HEK293T (cell line): ENCODE data around the gene JPH2.

Experiments
- CTCF ChIA-PET: fragments of 350-600 bp; formaldehyde crosslinking; extraction: SDS; loops from one replicate; lab custom pipeline; 2021; ENCODE audit warnings: antibody characterized with exemption, inconsistent platforms; lab: Yijun Ruan, JAX
- POLR2A ChIA-PET: fragments of 350-600 bp; formaldehyde crosslinking; extraction: SDS; loops from one replicate; lab custom pipeline; 2020; ENCODE audit warnings: antibody characterized with exemption, inconsistent platforms; lab: Yijun Ruan, JAX
- DNase-seq: peaks from one replicate; pipeline ENCODE4 v3.0.0; 2012; ENCODE audit warnings: mixed read lengths; ENCODE audit errors: extremely low spot score
- ARNT ChIP-seq: fragments of 450-650 bp; IDR thresholded peaks from 2 replicates; pipeline ENCODE4 v1.6.1; 2017; ENCODE audit warnings: mild to moderate bottlenecking
- BHLHE40 ChIP-seq: fragments of 450-650 bp; IDR thresholded peaks from 2 replicates; pipeline ENCODE4 v1.6.1; 2016; ENCODE audit warnings: mild to moderate bottlenecking, moderate library complexity, borderline replicate concordance
- CTBP1 ChIP-seq: fragments of 450-650 bp; IDR thresholded peaks from 2 replicates; pipeline ENCODE4 v1.6.1; 2016; ENCODE audit warnings: borderline replicate concordance
- ELF4 ChIP-seq: fragments of 450-650 bp; IDR thresholded peaks from 2 replicates; pipeline ENCODE4 v1.6.1; 2017; ENCODE audit warnings: antibody characterized with exemption
- FOXA1 ChIP-seq: fragments of 450-650 bp; IDR thresholded peaks from 2 replicates; pipeline ENCODE4 v1.6.1; 2016; ENCODE audit warnings: mild to moderate bottlenecking
- FOXK2 ChIP-seq: fragments of 450-650 bp; IDR thresholded peaks from 2 replicates; pipeline ENCODE4 v1.6.1; 2016; ENCODE audit warnings: mild to moderate bottlenecking
- FOXM1 ChIP-seq: fragments of 450-650 bp; IDR thresholded peaks from 2 replicates; pipeline ENCODE4 v1.6.1; 2017; ENCODE audit warnings: mild to moderate bottlenecking, borderline replicate concordance
- HDGF ChIP-seq: fragments of 450-650 bp; IDR thresholded peaks from 2 replicates; pipeline ENCODE4 v1.6.1; 2017; ENCODE audit warnings: antibody characterized with exemption, borderline replicate concordance
- L3MBTL2 ChIP-seq: fragments of 450-650 bp; conservative IDR thresholded peaks from 2 replicates; pipeline ENCODE4 v1.6.1; 2016; ENCODE audit warnings: mild to moderate bottlenecking
- LEF1 ChIP-seq: fragments of 450-650 bp; IDR thresholded peaks from 2 replicates; pipeline ENCODE4 v1.6.1; 2017; ENCODE audit warnings: mild to moderate bottlenecking, borderline replicate concordance
- NFRKB ChIP-seq: fragments of 450-650 bp; IDR thresholded peaks from 2 replicates; pipeline ENCODE4 v1.6.1; 2016; ENCODE audit warnings: mild to moderate bottlenecking, moderate library complexity
- SP1 ChIP-seq: fragments of 450-650 bp; IDR thresholded peaks from 2 replicates; pipeline ENCODE4 v1.6.1; 2017
- SUZ12 ChIP-seq: fragments of 450-650 bp; IDR thresholded peaks from 2 replicates; pipeline ENCODE4 v1.6.1; 2016; ENCODE audit warnings: mild to moderate bottlenecking
- TARDBP ChIP-seq: fragments of 450-650 bp; IDR thresholded peaks from 2 replicates; pipeline ENCODE4 v1.6.1; 2016
- ZNF384 ChIP-seq: fragments of 450-650 bp; IDR thresholded peaks from 2 replicates; pipeline ENCODE4 v1.6.1; 2016
- TF ChIP-seq, protein P1 (sequence below): fragments of 450-650 bp; IDR thresholded peaks from 2 replicates; pipeline ENCODE4 v1.6.1; 2016

The JPH2 gene

DNA sequence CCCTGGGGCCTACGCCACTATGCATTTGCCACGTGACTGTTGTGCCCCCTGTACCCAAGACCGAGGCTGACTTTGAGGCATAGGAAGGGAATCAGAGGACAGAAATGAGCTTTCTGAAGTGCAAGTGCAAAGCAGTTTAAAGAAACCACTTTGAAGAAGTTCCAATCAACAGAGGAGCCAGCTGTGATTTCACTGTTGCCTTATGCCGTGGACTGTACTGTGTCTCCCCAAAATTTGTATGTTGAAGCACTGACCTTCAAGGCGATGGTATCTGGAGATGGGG is 111.1 kb downstream of the JPH2 start:
- ChIA-PET CTCF (no interaction called here), POLR2A (no interaction called here)
- TF ChIP-seq HDGF (no peak), SP1 (no peak), SUZ12 (no peak), ZNF384 (no peak), CTBP1 (no peak), ELF4 (no peak), FOXK2 (no peak), BHLHE40 (no peak), NFRKB (no peak), L3MBTL2 (no peak), FOXA1 (no peak)
- TF ChIP-seq, protein P1, sequence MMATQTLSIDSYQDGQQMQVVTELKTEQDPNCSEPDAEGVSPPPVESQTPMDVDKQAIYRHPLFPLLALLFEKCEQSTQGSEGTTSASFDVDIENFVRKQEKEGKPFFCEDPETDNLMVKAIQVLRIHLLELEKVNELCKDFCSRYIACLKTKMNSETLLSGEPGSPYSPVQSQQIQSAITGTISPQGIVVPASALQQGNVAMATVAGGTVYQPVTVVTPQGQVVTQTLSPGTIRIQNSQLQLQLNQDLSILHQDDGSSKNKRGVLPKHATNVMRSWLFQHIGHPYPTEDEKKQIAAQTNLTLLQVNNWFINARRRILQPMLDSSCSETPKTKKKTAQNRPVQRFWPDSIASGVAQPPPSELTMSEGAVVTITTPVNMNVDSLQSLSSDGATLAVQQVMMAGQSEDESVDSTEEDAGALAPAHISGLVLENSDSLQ: no peak
- DNase-seq: no peak

DNA sequence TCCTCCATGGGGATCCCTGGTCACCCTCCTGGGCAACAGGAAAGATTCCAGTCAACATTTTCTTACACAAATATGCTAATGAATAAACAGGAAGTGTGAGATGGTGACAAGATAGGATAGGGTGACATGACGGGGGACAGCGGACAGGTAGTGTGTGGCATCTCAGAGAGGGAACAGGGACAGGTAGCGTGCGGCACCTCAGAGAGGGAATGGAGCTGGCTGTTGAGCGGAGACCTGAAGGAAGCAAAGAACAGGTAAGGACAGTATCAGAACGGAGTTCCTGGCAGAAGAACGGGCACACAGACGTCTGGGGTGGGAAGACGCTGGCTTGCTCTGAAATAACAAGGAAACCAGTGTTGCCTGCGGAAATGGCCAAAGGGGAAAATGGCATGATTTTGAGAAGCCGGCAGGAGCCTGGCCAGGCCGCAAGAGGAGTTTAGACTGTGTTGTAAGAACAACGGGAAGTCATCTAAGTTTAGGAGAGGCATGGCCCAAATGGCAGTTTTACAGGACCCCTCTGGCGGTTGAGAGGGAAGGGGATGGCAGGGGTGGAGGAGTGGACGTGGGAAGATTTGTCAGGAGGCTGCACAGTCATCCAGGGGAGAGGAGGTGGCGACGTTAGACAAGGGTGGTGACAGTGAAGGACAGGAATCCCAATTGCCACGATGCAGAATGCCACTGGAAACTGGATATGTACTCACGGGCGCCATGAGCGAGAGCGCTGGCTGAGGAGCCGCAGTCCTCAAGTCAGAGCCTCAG is 111.6 kb downstream of the JPH2 start:
- ChIA-PET CTCF (no interaction called here), POLR2A (no interaction called here)
- TF ChIP-seq ZNF384 (no peak), HDGF (no peak), FOXK2 (no peak), CTBP1 (no peak), LEF1 (no peak), BHLHE40 (no peak), FOXA1 (no peak), NFRKB (no peak), TARDBP (no peak), ELF4 (no peak), L3MBTL2 (no peak), ARNT (no peak), SUZ12 (no peak)
- TF ChIP-seq, protein P1: no peak
- DNase-seq: no peak

DNA sequence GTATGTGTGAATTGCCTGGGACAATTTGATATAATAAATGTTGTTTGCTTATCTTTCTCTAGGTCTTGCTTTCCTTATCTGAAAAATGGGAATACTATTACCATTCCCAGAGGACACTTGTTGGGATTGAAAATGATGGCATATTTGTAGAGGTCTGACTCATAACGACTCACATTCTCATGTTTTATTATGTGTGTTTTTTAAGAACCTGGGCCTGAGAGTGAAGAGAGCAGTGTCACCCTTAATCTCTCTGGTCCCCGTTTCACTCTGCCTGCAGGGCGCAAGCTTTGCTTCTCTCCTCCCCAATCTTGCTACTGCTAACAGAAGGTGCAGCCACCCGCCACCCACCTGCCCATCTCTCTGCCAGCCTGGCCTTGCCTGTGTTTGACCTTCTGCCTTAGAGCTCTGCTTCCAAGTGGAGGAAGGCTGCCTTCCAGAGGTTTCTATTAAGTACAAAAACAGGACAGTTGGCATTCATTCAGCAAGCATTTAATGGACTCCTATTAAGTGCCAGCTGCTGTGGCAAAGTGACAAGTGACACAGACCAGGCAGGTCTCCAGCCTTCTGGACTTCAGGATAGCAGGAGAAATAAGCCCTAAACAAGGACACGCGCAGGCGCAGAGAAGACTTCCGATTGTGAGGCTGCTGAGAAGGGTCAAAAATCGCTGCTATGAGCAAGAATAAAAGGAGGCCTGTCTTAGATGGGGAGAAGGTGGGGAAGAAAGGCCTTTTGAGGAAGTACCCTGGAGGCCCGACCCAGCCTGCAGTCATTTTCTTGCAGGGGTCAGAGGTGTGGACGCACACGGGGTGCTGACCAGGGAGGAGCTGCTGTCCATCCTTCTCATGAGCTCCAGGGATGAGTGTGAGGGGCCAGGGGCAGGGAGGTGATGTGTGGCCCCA is 112.5 kb downstream of the JPH2 start:
- CTCF ChIA-PET: no interaction called here
- POLR2A ChIA-PET: no interaction called here
- TF ChIP-seq TARDBP: no peak
- TF ChIP-seq, protein P1: no peak
- no peak for TF ChIP-seq FOXK2
- TF ChIP-seq ELF4: no peak
- no peak for TF ChIP-seq FOXA1
- TF ChIP-seq NFRKB: no peak
- TF ChIP-seq L3MBTL2: no peak
- TF ChIP-seq BHLHE40: no peak
- no peak for TF ChIP-seq CTBP1
- no peak for TF ChIP-seq SP1
- TF ChIP-seq LEF1: no peak
- no peak for TF ChIP-seq ARNT
- no peak for TF ChIP-seq ZNF384
- no peak for TF ChIP-seq FOXM1
- no peak for TF ChIP-seq HDGF
- no peak for TF ChIP-seq SUZ12
- no peak for DNase-seq

DNA sequence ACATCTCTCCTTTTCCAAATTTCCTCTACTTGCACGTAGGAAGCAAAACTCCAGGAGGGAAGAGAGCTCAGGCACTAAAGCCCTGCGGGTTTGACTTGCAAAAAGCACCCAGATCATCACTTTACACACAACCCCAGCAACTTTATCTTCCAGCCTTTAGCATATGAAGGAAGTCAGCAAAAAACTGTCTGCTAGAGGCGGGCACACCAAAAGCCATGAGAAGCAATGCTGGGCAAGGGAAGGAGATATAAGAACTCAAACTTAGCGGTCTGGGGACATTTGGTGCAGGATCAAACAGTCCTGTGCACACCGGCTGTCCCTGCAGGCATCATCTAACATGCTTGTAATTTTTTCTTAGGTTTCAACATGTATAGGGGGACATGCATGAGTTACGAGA is 113.3 kb downstream of the JPH2 start:
- CTCF ChIA-PET: no interaction called here
- no peak for DNase-seq

DNA sequence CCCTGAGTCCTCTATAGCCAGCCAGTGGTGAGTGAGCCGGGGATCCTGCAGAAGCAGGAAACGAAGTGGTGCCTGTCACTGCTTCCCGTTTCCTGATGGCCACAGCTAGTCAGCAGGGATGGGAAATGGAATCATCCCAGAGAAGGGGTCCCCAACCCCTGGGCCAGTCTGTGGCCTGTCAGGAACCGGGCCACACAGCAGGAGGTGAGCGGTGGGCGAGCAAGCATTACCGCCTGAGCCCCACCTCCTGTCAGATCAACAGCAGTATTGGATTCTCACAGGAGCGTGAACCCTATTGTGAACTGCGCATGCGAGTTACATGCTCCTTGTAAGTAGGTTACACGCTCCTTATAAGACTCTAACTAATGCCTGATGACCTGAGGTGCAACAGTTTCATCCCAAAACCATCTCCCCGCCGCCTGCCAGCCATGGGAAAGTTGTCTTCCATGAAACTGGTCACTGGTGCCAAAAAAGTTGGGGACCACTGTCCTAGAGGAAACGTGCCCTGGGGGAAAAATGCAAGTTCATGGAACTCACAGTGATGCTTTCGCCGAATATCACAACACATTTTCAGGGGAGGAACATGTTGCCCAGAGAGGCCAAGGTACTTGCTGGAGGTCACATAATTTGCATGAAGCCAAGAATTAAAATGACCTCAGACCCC is 113.8 kb downstream of the JPH2 start:
- no peak for TF ChIP-seq FOXK2
- no peak for TF ChIP-seq FOXM1
- no peak for TF ChIP-seq ELF4
- no peak for TF ChIP-seq FOXA1
- TF ChIP-seq ARNT: no peak
- no peak for TF ChIP-seq SUZ12
- no peak for TF ChIP-seq LEF1
- TF ChIP-seq NFRKB: no peak
- no peak for TF ChIP-seq SP1
- TF ChIP-seq, protein P1: no peak
- no peak for TF ChIP-seq TARDBP
- TF ChIP-seq BHLHE40: no peak
- no peak for TF ChIP-seq ZNF384
- TF ChIP-seq L3MBTL2: no peak
- no peak for TF ChIP-seq HDGF
- TF ChIP-seq CTBP1: no peak
- CTCF ChIA-PET: no interaction called here
- POLR2A ChIA-PET: no interaction called here
- no peak for DNase-seq

More for the DNA sequence above, 113.3 kb downstream of the JPH2 start:
- TF ChIP-seq NFRKB: no peak
- no peak for TF ChIP-seq FOXA1
- POLR2A ChIA-PET: no interaction called here
